ENCODE data around the gene CYP2B6.

GRCh38 chr19:40995355-40995754 lies 4.3 kb downstream of the CYP2B6 start:
- TF ChIP-seq MAX (IDR thresholded peaks at IDR 0.05; ENCODE audit: insufficient read depth, insufficient read length) (no peak), POLR2AphosphoS5 (IDR thresholded peaks at IDR 0.05; ENCODE audit: insufficient read depth, low read depth, low read length) (no peak), CTCF (IDR thresholded peaks at IDR 0.05; ENCODE audit: extremely low read depth in 1 of 2, insufficient read depth in 1 of 2, low read depth in 1 of 2, low read length in 2 of 2) (no peak), EZH2 (IDR thresholded peaks at IDR 0.05; ENCODE audit: borderline replicate concordance, low read depth, low read length, severe bottlenecking) (no peak)

Data from endothelial cell of umbilical vein (primary cell).